GM12891 (cell line): ENCODE results near the gene HSPA13.

Source experiments
- PAX5 ChIP-seq: IDR thresholded peaks from 2 replicates; pipeline ENCODE4 v1.6.1; 2011; ENCODE audit warnings: low read length, moderate library complexity, mild to moderate bottlenecking; ENCODE audit not compliant: insufficient read depth, severe bottlenecking
- POLR2A ChIP-seq: IDR thresholded peaks from 2 replicates; pipeline ENCODE4 v1.6.1; 2011; ENCODE audit warnings: low read depth, low read length, control low read depth
- POLR2AphosphoS5 ChIP-seq: IDR thresholded peaks from 2 replicates; pipeline ENCODE4 v1.6.1; 2011; ENCODE audit warnings: low read depth, low read length, control low read depth
- POU2F2 ChIP-seq: IDR thresholded peaks from 2 replicates; pipeline ENCODE4 v1.6.1; 2011; ENCODE audit warnings: low read depth, mild to moderate bottlenecking, control low read depth, low read length, moderate library complexity
- SPI1 ChIP-seq: IDR thresholded peaks from 2 replicates; pipeline ENCODE4 v1.6.1; 2011; ENCODE audit warnings: low read depth, low read length, control low read depth
- TAF1 ChIP-seq: IDR thresholded peaks from 2 replicates; pipeline ENCODE4 v1.6.1; 2011; ENCODE audit warnings: low read depth, low read length, control low read depth

DNA sequence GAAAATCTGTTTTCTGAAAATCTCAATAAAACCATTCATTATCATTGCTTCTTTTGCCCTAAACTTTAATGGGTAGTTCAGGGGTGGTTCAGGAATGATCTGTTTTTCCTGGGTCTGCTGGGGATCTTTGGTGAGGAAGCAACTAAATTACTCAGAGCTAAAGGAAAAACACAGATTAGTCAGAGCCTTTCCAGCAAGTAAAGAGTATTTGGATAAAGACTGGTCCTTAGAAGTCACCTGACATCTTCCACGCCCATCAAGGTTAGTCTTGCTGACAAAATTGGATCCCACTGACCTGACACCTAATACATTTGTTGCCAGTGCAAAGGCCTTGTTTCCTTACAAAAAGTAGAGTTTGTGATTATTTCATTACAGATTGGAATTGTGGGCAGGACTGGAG, 24.2 kb downstream of the HSPA13 start:
- TF ChIP-seq POLR2A (no peak), POLR2AphosphoS5 (no peak), TAF1 (no peak), SPI1 (no peak), POU2F2 (no peak), PAX5 (no peak)
